WTC11 (cell line): ENCODE data around the gene LPP.

Source experiments
- CBFB ChIP-seq: sonication (generic); formaldehyde crosslinking; IDR thresholded peaks from 2 replicates; pipeline ENCODE4 v1.8.1; 2022; ENCODE audit warnings: mild to moderate bottlenecking, low read depth, missing genetic modification reagents
- CREB1 ChIP-seq: sonication (generic); formaldehyde crosslinking; IDR thresholded peaks from 2 replicates; pipeline ENCODE4 v1.8.0; 2023; ENCODE audit warnings: mild to moderate bottlenecking, missing genetic modification reagents
- ESRRA ChIP-seq: sonication (generic); formaldehyde crosslinking; IDR thresholded peaks from 2 replicates; pipeline ENCODE4 v1.8.1; 2022; ENCODE audit warnings: mild to moderate bottlenecking, missing genetic modification reagents, borderline replicate concordance
- ETV6 ChIP-seq: sonication (generic); formaldehyde crosslinking; IDR thresholded peaks from 2 replicates; pipeline ENCODE4 v1.8.1; 2022; ENCODE audit warnings: mild to moderate bottlenecking, missing genetic modification reagents
- JUN ChIP-seq: sonication (generic); formaldehyde crosslinking; IDR thresholded peaks from 2 replicates; pipeline ENCODE4 v1.8.0; 2023; ENCODE audit warnings: mild to moderate bottlenecking, missing genetic modification reagents
- RORB ChIP-seq: fragments of 250-450 bp; sonication (Bioruptor Pico); IDR thresholded peaks from 2 replicates; pipeline ENCODE4 v1.9.0; 2021; ENCODE audit warnings: mild to moderate bottlenecking
- ZNF416 ChIP-seq: fragments of 250-450 bp; sonication (Bioruptor Pico); IDR thresholded peaks from 2 replicates; pipeline ENCODE4 v1.9.0; 2021; ENCODE audit warnings: mild to moderate bottlenecking, inconsistent platforms
- TF ChIP-seq, protein P1 (sequence below): fragments of 200-600 bp; IDR thresholded peaks from 2 replicates; pipeline ENCODE4 v1.8.0; 2022; ENCODE audit warnings: antibody characterized with exemption
- TF ChIP-seq, protein P2 (sequence below): sonication (generic); formaldehyde crosslinking; IDR thresholded peaks from 2 replicates; pipeline ENCODE4 v1.8.0; 2023; ENCODE audit warnings: missing genetic modification reagents
- TF ChIP-seq, protein P3 (sequence below): sonication (generic); formaldehyde crosslinking; IDR thresholded peaks from 2 replicates; pipeline ENCODE4 v1.8.0; 2022; ENCODE audit warnings: missing genetic modification reagents
- TF ChIP-seq, protein P4 (sequence below): sonication (generic); formaldehyde crosslinking; IDR thresholded peaks from 2 replicates; pipeline ENCODE4 v1.8.1; 2022; ENCODE audit warnings: missing genetic modification reagents, borderline replicate concordance
- TF ChIP-seq, protein P5 (sequence below): sonication (generic); formaldehyde crosslinking; IDR thresholded peaks from 2 replicates; pipeline ENCODE4 v1.8.1; 2022; ENCODE audit warnings: low read depth, missing genetic modification reagents, borderline replicate concordance
- TF ChIP-seq, protein P6 (sequence below): sonication (generic); formaldehyde crosslinking; IDR thresholded peaks from 2 replicates; pipeline ENCODE4 v1.8.1; 2023; ENCODE audit warnings: mild to moderate bottlenecking, missing genetic modification reagents, borderline replicate concordance

DNA sequence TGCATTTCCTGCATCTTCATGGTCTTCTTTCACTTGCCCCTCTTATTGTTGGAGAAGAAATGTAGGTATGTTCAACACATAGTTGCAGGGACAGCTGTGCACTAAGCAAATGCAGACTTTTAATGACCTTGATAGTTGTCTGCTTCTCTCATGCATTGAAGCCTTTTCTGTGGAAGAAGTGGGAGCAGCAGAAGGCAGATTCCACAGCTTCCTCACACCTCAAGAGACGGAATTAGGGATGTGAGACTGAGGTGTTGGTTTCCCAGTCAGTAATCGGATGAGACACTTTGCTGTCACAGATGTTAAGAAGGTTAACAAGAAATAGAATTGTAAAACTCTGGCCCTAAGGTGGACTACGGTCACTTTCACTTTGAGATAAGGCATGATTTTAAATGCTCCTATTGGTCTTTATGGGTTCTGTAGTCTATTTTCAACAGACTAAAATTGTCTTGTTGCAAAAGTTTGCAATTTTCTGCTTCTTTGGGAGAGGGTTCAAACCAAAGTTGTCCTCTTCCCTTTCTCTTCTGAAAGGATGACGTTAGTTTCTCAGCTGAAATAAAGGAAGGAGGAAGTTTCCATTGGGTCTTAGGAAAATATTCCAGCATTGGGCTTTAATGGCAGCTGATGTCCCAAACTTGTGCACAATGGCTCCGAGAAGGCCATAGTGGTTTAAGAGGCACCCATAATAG lies 117.4 kb downstream of the LPP start:
- TF ChIP-seq, protein P1, sequence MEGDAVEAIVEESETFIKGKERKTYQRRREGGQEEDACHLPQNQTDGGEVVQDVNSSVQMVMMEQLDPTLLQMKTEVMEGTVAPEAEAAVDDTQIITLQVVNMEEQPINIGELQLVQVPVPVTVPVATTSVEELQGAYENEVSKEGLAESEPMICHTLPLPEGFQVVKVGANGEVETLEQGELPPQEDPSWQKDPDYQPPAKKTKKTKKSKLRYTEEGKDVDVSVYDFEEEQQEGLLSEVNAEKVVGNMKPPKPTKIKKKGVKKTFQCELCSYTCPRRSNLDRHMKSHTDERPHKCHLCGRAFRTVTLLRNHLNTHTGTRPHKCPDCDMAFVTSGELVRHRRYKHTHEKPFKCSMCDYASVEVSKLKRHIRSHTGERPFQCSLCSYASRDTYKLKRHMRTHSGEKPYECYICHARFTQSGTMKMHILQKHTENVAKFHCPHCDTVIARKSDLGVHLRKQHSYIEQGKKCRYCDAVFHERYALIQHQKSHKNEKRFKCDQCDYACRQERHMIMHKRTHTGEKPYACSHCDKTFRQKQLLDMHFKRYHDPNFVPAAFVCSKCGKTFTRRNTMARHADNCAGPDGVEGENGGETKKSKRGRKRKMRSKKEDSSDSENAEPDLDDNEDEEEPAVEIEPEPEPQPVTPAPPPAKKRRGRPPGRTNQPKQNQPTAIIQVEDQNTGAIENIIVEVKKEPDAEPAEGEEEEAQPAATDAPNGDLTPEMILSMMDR: no peak
- TF ChIP-seq, protein P2, sequence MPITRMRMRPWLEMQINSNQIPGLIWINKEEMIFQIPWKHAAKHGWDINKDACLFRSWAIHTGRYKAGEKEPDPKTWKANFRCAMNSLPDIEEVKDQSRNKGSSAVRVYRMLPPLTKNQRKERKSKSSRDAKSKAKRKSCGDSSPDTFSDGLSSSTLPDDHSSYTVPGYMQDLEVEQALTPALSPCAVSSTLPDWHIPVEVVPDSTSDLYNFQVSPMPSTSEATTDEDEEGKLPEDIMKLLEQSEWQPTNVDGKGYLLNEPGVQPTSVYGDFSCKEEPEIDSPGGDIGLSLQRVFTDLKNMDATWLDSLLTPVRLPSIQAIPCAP: no peak
- no peak for TF ChIP-seq ESRRA (CRISPR knock-in tag)
- TF ChIP-seq, protein P3, sequence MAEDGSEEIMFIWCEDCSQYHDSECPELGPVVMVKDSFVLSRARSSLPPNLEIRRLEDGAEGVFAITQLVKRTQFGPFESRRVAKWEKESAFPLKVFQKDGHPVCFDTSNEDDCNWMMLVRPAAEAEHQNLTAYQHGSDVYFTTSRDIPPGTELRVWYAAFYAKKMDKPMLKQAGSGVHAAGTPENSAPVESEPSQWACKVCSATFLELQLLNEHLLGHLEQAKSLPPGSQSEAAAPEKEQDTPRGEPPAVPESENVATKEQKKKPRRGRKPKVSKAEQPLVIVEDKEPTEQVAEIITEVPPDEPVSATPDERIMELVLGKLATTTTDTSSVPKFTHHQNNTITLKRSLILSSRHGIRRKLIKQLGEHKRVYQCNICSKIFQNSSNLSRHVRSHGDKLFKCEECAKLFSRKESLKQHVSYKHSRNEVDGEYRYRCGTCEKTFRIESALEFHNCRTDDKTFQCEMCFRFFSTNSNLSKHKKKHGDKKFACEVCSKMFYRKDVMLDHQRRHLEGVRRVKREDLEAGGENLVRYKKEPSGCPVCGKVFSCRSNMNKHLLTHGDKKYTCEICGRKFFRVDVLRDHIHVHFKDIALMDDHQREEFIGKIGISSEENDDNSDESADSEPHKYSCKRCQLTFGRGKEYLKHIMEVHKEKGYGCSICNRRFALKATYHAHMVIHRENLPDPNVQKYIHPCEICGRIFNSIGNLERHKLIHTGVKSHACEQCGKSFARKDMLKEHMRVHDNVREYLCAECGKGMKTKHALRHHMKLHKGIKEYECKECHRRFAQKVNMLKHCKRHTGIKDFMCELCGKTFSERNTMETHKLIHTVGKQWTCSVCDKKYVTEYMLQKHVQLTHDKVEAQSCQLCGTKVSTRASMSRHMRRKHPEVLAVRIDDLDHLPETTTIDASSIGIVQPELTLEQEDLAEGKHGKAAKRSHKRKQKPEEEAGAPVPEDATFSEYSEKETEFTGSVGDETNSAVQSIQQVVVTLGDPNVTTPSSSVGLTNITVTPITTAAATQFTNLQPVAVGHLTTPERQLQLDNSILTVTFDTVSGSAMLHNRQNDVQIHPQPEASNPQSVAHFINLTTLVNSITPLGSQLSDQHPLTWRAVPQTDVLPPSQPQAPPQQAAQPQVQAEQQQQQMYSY (CRISPR knock-in tag): no peak
- TF ChIP-seq, protein P4, sequence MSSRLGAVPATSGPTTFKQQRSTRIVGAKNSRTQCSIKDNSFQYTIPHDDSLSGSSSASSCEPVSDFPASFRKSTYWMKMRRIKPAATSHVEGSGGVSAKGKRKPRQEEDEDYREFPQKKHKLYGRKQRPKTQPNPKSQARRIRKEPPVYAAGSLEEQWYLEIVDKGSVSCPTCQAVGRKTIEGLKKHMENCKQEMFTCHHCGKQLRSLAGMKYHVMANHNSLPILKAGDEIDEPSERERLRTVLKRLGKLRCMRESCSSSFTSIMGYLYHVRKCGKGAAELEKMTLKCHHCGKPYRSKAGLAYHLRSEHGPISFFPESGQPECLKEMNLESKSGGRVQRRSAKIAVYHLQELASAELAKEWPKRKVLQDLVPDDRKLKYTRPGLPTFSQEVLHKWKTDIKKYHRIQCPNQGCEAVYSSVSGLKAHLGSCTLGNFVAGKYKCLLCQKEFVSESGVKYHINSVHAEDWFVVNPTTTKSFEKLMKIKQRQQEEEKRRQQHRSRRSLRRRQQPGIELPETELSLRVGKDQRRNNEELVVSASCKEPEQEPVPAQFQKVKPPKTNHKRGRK (CRISPR knock-in tag): no peak
- TF ChIP-seq CBFB (CRISPR knock-in tag): no peak
- TF ChIP-seq, protein P5, sequence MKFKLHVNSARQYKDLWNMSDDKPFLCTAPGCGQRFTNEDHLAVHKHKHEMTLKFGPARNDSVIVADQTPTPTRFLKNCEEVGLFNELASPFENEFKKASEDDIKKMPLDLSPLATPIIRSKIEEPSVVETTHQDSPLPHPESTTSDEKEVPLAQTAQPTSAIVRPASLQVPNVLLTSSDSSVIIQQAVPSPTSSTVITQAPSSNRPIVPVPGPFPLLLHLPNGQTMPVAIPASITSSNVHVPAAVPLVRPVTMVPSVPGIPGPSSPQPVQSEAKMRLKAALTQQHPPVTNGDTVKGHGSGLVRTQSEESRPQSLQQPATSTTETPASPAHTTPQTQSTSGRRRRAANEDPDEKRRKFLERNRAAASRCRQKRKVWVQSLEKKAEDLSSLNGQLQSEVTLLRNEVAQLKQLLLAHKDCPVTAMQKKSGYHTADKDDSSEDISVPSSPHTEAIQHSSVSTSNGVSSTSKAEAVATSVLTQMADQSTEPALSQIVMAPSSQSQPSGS: no peak
- no peak for TF ChIP-seq ZNF416 (CRISPR knock-in tag)
- TF ChIP-seq JUN (CRISPR knock-in tag): no peak
- TF ChIP-seq, protein P6, sequence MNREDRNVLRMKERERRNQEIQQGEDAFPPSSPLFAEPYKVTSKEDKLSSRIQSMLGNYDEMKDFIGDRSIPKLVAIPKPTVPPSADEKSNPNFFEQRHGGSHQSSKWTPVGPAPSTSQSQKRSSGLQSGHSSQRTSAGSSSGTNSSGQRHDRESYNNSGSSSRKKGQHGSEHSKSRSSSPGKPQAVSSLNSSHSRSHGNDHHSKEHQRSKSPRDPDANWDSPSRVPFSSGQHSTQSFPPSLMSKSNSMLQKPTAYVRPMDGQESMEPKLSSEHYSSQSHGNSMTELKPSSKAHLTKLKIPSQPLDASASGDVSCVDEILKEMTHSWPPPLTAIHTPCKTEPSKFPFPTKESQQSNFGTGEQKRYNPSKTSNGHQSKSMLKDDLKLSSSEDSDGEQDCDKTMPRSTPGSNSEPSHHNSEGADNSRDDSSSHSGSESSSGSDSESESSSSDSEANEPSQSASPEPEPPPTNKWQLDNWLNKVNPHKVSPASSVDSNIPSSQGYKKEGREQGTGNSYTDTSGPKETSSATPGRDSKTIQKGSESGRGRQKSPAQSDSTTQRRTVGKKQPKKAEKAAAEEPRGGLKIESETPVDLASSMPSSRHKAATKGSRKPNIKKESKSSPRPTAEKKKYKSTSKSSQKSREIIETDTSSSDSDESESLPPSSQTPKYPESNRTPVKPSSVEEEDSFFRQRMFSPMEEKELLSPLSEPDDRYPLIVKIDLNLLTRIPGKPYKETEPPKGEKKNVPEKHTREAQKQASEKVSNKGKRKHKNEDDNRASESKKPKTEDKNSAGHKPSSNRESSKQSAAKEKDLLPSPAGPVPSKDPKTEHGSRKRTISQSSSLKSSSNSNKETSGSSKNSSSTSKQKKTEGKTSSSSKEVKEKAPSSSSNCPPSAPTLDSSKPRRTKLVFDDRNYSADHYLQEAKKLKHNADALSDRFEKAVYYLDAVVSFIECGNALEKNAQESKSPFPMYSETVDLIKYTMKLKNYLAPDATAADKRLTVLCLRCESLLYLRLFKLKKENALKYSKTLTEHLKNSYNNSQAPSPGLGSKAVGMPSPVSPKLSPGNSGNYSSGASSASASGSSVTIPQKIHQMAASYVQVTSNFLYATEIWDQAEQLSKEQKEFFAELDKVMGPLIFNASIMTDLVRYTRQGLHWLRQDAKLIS (CRISPR knock-in tag): no peak
- TF ChIP-seq RORB (CRISPR knock-in tag): no peak
- TF ChIP-seq CREB1: no peak
- no peak for TF ChIP-seq ETV6 (CRISPR knock-in tag)
